Left ventricle myocardium inferior (tissue), 1 donor: ENCODE measurements around the gene DESI2. TPM values are rescaled to one million over a fixed set of nuclear protein-coding genes. Genes with fewer than 3 reads are reported as not detected.

Experiments
- DNase-seq: peaks from one replicate; pipeline ENCODE4 v3.0.0-alpha.2; 2020
- H3K27ac ChIP-seq: fragments of 200-600 bp; replicated peaks from 2 replicates; pipeline ENCODE4 v1.8.0; 2021
- H3K27me3 ChIP-seq: fragments of 200-600 bp; 2 replicates; pipeline ENCODE4 v1.8.0; 2021; ENCODE audit warnings: low read depth
- H3K36me3 ChIP-seq: fragments of 200-600 bp; 2 replicates; pipeline ENCODE4 v1.8.0; 2021
- H3K4me1 ChIP-seq: fragments of 200-600 bp; 2 replicates; pipeline ENCODE4 v1.8.0; 2021
- H3K4me3 ChIP-seq: fragments of 200-600 bp; 2 replicates; pipeline ENCODE4 v1.8.0; 2021; ENCODE audit warnings: mild to moderate bottlenecking, moderate library complexity
- H3K9me3 ChIP-seq: fragments of 200-600 bp; replicated peaks from 2 replicates; pipeline ENCODE4 v1.8.0; 2021
- CTCF ChIP-seq: fragments of 200-600 bp; IDR thresholded peaks from 2 replicates; pipeline ENCODE4 v1.8.0; 2021; ENCODE audit warnings: antibody characterized with exemption, mild to moderate bottlenecking, borderline replicate concordance
- intact Hi-C: fragments of 100-400 bp; cut with micrococcal nuclease; formaldehyde crosslinking; loops from one replicate; pipeline ENCODE4 v1.11.0; 2022
- total RNA-seq: library from RNA; stranded (reverse); fragmentation: NEBNext Ultra II Directional; extraction: Animal tissue kit (Norgen Biotek cat#: 25700); gene quantifications from one replicate; pipeline ENCODE4 v1.2.1, GENCODE V29; 2021
- donor health status: DM: no; HTN: yes; CAD: no; lungs with severe emphysema.

Gene DESI2
- total RNA-seq, 1 donor from 2014 or later: 22.3 TPM

DNA sequence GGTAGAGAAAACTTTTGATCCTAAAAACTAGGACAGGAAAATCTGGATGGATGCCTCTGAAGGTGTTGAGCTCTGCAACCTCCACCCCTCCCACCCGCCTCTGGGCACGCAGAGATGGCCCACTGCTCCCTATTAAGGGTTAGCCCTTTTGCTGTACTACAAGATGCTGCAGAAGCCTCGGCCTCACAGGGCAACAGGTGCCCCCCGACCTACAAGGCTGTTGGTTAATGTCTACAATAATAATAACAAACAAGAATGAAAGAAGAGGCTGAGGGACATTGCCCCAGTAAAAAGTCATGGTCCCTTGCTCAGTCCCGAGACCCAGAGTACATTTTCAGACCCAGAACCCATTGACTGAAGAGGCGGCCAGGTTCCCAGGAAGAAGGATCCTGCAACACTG is 7.5 kb upstream of the DESI2 start:
- Histone ChIP-seq H3K36me3 (no peaks in the 10 kb centered on the region), H3K4me3 (no peak overlapping the region), H3K9me3 (no peaks in the 10 kb centered on the region), H3K27me3 (no peaks in the 10 kb centered on the region), H3K27ac (no peak overlapping the region), H3K4me1 (no peaks in the 10 kb centered on the region)
- TF ChIP-seq CTCF: no peak
- intact Hi-C loops: no loop called here
- no peak for DNase-seq

GRCh38 chr1:244645890-244646289 is 7.0 kb upstream of the DESI2 start:
- Histone ChIP-seq H3K36me3 (no peaks in the 10 kb centered on the region), H3K27ac (no peak overlapping the region), H3K4me3 (no peak overlapping the region), H3K4me1 (no peaks in the 10 kb centered on the region), H3K27me3 (no peaks in the 10 kb centered on the region), H3K9me3 (no peaks in the 10 kb centered on the region)
- no peak for TF ChIP-seq CTCF
- DNase-seq: no peak
- intact Hi-C loops: no loop called here

DNA sequence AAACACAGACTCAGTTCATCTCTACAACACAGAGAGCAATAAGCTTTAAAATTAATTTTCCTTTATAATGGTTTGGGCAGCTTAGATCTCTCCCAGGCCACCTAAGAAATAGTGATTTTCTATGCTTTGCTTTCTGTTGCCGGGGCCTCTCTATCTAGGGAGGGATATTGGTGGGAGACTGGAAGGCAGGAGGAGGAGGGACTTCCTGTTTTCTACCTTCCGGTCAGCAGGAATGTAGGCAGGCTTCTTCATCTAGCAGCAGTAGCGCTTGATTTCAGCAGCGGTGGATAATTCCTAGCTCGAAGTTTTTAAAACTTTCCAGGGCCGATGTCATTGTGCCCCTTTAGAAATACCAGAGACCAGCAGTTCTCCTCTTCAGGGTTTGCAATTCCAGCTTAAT is 5.1 kb upstream of the DESI2 start:
- H3K36me3 ChIP-seq: no peaks in the 10 kb centered on the region

GRCh38 chr1:244651956-244652622 is 837 bp upstream of the DESI2 start:
- H3K4me3 ChIP-seq: peak overlapping the region; percentile 87

More for the DNA sequence above, 5.1 kb upstream of the DESI2 start:
- intact Hi-C loops: no loop called here
- no peaks in the 10 kb centered on the region for H3K27me3 ChIP-seq
- H3K4me1 ChIP-seq: peaks cover 6% of the 10 kb centered on the region
- H3K4me3 ChIP-seq: no peak overlapping the region
- no peaks in the 10 kb centered on the region for H3K9me3 ChIP-seq
- DNase-seq: no peak
- no peak for TF ChIP-seq CTCF
- H3K27ac ChIP-seq: no peak overlapping the region

DNA sequence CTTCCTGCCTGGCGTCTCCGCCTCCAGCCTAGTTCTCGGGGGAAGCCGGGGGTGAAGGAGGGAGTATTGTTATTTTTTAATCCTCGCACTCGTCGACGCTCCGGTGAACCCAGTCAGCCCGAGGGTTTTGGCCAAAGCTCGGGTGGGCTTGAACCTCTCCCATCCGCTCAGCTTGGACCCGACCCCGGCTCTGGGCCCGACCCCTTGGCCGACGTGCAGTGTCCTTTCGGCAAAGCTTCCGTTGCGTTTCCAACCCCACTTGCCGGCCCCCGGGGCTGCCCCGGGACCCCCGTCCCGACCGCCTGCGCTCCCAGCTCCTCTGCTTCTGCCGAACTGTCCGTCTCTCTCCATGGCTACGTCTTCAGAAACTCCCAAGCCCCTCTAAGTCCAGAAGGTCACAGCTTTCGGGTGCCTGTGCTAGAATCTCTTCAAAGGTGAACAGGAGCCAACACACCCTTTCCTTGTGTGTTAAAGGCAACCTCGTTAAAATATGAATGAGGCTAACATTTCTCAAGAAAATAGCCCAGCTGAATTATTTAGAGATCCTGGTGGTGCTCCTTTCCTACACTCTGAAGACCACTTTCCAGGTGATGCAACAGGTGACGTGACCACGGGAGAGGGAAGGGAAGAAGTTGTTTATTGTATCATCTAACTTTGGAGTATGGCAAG is 647 bp downstream of the DESI2 start:
- no peaks in the 10 kb centered on the region for H3K27me3 ChIP-seq
- H3K4me3 ChIP-seq: peak overlapping the region; percentile 87
- TF ChIP-seq CTCF: no peak
- DNase-seq: no peak
- H3K27ac ChIP-seq: peak overlapping the region; percentile 98
- intact Hi-C loops: no loop called here
- peaks cover 63% of the 10 kb centered on the region for H3K4me1 ChIP-seq
- no peaks in the 10 kb centered on the region for H3K36me3 ChIP-seq
- H3K9me3 ChIP-seq: no peaks in the 10 kb centered on the region

More at GRCh38 chr1:244651956-244652622, 837 bp upstream of the DESI2 start:
- no peak for TF ChIP-seq CTCF
- no peaks in the 10 kb centered on the region for H3K27me3 ChIP-seq
- no peaks in the 10 kb centered on the region for H3K36me3 ChIP-seq
- peaks cover 48% of the 10 kb centered on the region for H3K4me1 ChIP-seq
- H3K9me3 ChIP-seq: no peaks in the 10 kb centered on the region
- no peak for DNase-seq
- H3K27ac ChIP-seq: peak overlapping the region; percentile 98
- intact Hi-C loops: no loop called here
